C4-2B (cell line): ENCODE results near the gene C6orf118.

Experiments
- ZFX ChIP-seq: fragments of 450-650 bp; IDR thresholded peaks from 2 replicates; pipeline ENCODE4 v1.6.1; 2017
- TF ChIP-seq, protein P1 (sequence below): fragments of 450-650 bp; conservative IDR thresholded peaks from 2 replicates; pipeline ENCODE4 v1.5.1; 2017; ENCODE audit warnings: mild to moderate bottlenecking

DNA sequence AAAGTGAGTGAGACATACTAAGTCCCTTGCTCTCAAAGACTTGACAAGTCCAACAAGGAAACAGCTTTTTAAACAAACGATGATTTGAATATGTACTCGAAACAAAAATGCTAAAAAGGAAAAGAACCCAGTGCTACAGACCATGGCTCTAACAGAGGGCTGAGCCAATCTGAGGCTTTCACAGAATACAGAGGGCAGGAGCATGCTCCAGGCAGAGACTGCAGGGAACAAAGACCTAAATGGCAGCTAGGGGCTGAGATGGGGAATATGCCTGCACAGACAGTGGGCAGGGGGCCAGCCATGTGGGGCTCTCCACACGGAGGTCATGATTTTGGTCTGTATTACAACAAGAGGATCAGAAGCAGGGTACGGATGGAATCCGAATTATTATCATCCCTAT is 31.1 kb upstream of the C6orf118 start:
- TF ChIP-seq, protein P1, sequence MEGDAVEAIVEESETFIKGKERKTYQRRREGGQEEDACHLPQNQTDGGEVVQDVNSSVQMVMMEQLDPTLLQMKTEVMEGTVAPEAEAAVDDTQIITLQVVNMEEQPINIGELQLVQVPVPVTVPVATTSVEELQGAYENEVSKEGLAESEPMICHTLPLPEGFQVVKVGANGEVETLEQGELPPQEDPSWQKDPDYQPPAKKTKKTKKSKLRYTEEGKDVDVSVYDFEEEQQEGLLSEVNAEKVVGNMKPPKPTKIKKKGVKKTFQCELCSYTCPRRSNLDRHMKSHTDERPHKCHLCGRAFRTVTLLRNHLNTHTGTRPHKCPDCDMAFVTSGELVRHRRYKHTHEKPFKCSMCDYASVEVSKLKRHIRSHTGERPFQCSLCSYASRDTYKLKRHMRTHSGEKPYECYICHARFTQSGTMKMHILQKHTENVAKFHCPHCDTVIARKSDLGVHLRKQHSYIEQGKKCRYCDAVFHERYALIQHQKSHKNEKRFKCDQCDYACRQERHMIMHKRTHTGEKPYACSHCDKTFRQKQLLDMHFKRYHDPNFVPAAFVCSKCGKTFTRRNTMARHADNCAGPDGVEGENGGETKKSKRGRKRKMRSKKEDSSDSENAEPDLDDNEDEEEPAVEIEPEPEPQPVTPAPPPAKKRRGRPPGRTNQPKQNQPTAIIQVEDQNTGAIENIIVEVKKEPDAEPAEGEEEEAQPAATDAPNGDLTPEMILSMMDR: no peak
- no peak for TF ChIP-seq ZFX
